Stomach (tissue), 4 donors: ENCODE results near the gene EXOC2.

Experiments
- POLR2A ChIP-seq, 4 donors: fragments of 450-650 bp; IDR thresholded peaks; one replicate each; pipeline ENCODE4 v1.6.1; 2016; ENCODE audit warnings: antibody characterized with exemption in 4 of 4, control low read depth in 2 of 4, mild to moderate bottlenecking in 1 of 4, moderate library complexity in 1 of 4
- POLR2AphosphoS5 ChIP-seq, 3 donors: sonication (generic); formaldehyde crosslinking; IDR thresholded peaks; one replicate each; pipeline ENCODE4 v1.6.1; 2016; ENCODE audit warnings: antibody characterized with exemption in 3 of 3
- TF ChIP-seq, protein P1 (sequence below), 7 experiments: fragments of 450-650 bp in 4 of 7; fragments of 200-600 bp in 3 of 7; sonication (generic) in 3 of 7; IDR thresholded peaks; one replicate each; pipeline ENCODE4 v1.5.1; 2016 to 2019; ENCODE audit warnings: antibody characterized with exemption in 7 of 7, control low read depth in 2 of 7, mild to moderate bottlenecking in 1 of 7

DNA sequence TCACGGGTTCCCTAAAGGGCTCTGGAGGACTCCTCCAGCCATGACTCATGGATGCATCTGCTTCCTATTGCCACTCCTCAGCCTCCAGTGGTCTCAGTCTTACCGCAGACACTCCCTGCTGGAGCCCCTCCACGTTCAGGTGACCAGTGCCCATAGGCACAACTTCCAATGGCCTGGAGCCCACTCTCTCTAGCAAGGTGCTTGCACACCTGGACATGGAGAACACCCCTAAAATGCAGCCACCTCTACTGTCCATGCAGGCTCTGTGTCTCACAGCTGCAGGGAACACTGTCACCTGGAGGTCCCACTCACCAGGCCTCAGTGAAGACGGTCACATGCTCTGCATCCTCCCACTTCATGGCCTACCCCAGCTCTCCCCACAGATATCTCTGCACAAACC lies 72.0 kb downstream of the EXOC2 start:
- no peak for TF ChIP-seq POLR2AphosphoS5 (IDR thresholded peaks at IDR 0.05)
- no peak for TF ChIP-seq POLR2A (IDR thresholded peaks at IDR 0.05)
- TF ChIP-seq, protein P1, sequence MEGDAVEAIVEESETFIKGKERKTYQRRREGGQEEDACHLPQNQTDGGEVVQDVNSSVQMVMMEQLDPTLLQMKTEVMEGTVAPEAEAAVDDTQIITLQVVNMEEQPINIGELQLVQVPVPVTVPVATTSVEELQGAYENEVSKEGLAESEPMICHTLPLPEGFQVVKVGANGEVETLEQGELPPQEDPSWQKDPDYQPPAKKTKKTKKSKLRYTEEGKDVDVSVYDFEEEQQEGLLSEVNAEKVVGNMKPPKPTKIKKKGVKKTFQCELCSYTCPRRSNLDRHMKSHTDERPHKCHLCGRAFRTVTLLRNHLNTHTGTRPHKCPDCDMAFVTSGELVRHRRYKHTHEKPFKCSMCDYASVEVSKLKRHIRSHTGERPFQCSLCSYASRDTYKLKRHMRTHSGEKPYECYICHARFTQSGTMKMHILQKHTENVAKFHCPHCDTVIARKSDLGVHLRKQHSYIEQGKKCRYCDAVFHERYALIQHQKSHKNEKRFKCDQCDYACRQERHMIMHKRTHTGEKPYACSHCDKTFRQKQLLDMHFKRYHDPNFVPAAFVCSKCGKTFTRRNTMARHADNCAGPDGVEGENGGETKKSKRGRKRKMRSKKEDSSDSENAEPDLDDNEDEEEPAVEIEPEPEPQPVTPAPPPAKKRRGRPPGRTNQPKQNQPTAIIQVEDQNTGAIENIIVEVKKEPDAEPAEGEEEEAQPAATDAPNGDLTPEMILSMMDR (IDR thresholded peaks at IDR 0.05), result no peak
